Heart right ventricle (tissue), 16 donors: ENCODE measurements around the gene OSBPL1A. TPM values are rescaled to one million over a fixed set of nuclear protein-coding genes. Genes with fewer than 3 reads are reported as not detected.
A peak's percentile ranks its signal among the peaks of the same experiment; 100 is the strongest.

Experiments
- ATAC-seq, 8 donors: fragments of 200-7000 bp; cut with Tn5 transposase; one replicate each; pipeline ENCODE4 v1.9.1; 2020; ENCODE audit warnings: mild to moderate bottlenecking in 8 of 8, moderate library complexity in 8 of 8, moderate number of reproducible peaks in 1 of 8
- DNase-seq, 2 donors: peaks; one replicate each; pipeline ENCODE4 v3.0.0-alpha.2; 2020
- H3K27ac ChIP-seq, 10 donors: fragments of 200-600 bp; sonication (generic) in 2 of 10; one replicate each; pipeline versions ENCODE4 v1.5.0 to v1.8.0; 2020 to 2022; ENCODE audit warnings: mild to moderate bottlenecking in 3 of 10
- H3K27me3 ChIP-seq, 7 donors: fragments of 200-600 bp; one replicate each; pipeline ENCODE4 v1.8.0; 2021 to 2022; ENCODE audit warnings: mild to moderate bottlenecking in 2 of 7
- H3K36me3 ChIP-seq, 9 donors: fragments of 200-600 bp; sonication (generic) in 1 of 9; one replicate each; pipeline versions ENCODE4 v1.5.0 to v1.8.0; 2020 to 2022; ENCODE audit warnings: mild to moderate bottlenecking in 2 of 9
- H3K4me1 ChIP-seq, 9 donors: fragments of 200-600 bp; sonication (generic) in 1 of 9; one replicate each; pipeline versions ENCODE4 v1.5.0 to v1.8.0; 2020 to 2022; ENCODE audit warnings: mild to moderate bottlenecking in 4 of 9
- H3K4me3 ChIP-seq, 10 donors: fragments of 200-600 bp; sonication (generic) in 2 of 10; one replicate each; pipeline versions ENCODE4 v1.5.0 to v1.8.0; 2020 to 2022; ENCODE audit warnings: mild to moderate bottlenecking in 7 of 10, moderate library complexity in 2 of 10
- H3K9me3 ChIP-seq, 11 donors: fragments of 200-600 bp in 10 of 11; sonication (generic) in 2 of 11; one replicate each; pipeline versions ENCODE4 v1.5.0 to v1.8.0; 2013 to 2022; ENCODE audit warnings: mild to moderate bottlenecking in 2 of 11, control low read depth in 1 of 11, moderate library complexity in 1 of 11
- CTCF ChIP-seq, 9 donors: fragments of 200-600 bp; sonication (generic) in 2 of 9; IDR thresholded peaks; one replicate each; pipeline versions ENCODE4 v1.5.0 to v1.8.0; 2021 to 2022; ENCODE audit warnings: antibody characterized with exemption in 9 of 9, mild to moderate bottlenecking in 5 of 9, moderate library complexity in 1 of 9
- WGBS, 2 donors: extraction: QIAGEN DNeasy Blood & Tissue Kit; methylation state at CpG; one replicate each; pipeline ENCODE4 v1.1.7; 2013; ENCODE audit warnings: inconsistent platforms in 1 of 2; 5-methylcytosine and 5-hydroxymethylcytosine counted together
- intact Hi-C, 10 donors: fragments of 100-400 bp; cut with DNase I; formaldehyde crosslinking; loops; one replicate each; pipeline versions ENCODE4 v1.11.1 to v1.14.2; 2022
- polyA plus RNA-seq, 2 donors: library from polyadenylated mRNA; stranded (reverse); fragments of 200-250 nt; gene quantifications; one replicate each; pipeline ENCODE4 v1.2.3, GENCODE V29; 2013
- total RNA-seq, 10 donors: library from RNA; stranded (reverse); fragmentation: NEBNext Ultra II Directional in 3 of 10; extraction: Animal tissue kit (Norgen Biotek cat#: 25700) in 3 of 10; gene quantifications; one replicate each; pipeline versions ENCODE4 v1.2.1 to v1.2.4, GENCODE V29; 2021 to 2023
- donor health status: Arrhythmogenic right ventricular cardiomyopathy.
- donor health status: ischemic (EF 13 %, LVEDD 7.1; RV severe dilation, severe dysfunction).
- donor health status: healthy with polysubstance abuse.
- donor health status: DM: no; HTN: yes; CAD: no.
- donor health status: DM: no; HTN: no; CAD: no.
- donor health status: ischemic (EF 25% LVEDD 6.9; RV normal size, moderate dysfunction).
- donor health status: ischemic (EF 25% LVEDD 5.7; RV mildly dilated, moderate dysfunction).
- donor health status: healthy.
- donor health status: DM: yes; HTN: yes; CAD: no.
- donor health status: Ischemic cardiomyopathy.
- donor health status: ischemic (EF 35%, LVEDD 5.7; RV mildly dilated, moderate dysfunction).
- donor health status: nonischemic (EF 11% LVEDD 7.7; RV severe dilation, severe dysfunction).
- donor health status: DM: yes; HTN: yes; CAD: no.
- donor health status: PGD.
- donor health status: ischemic (EF 29% LVEDD 5.4; RV normal size, mild dysfunction).
- donor health status: nonischemic (EF 23%, LVEDD 6.1; RV moderate dilation, normal function).

Gene OSBPL1A
- total and polyA plus RNA-seq, 12 donors, result 26.5 to 85.6 (median 61.0) TPM

DNA sequence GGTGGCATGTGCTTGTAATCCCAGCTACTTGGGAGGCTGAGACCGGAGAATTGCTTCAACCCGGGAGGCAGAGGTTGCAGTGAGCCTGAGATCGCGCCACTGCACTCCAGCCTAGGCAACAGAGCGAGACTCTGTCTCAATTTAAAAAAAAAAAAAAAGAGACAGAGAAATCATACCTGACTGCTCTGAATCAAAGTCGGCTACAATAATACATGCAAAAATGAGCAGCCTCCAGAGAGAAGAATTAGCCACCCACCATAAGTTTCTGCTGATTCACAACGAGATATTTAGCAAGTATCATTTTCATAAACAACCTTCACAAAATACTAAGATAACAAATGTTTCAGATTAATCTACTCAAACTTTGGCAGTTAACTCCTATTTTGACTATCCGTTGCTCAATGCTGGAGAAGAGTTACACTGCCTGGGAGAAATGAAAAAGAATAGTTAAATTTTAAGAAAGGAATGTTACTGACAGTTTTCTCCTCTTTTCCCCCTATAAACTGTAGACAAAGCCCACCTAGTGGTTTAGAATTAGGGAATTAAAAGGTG lies 1.5 kb downstream of the OSBPL1A start:
- H3K27me3 ChIP-seq, result no peaks in the 10 kb centered on the region
- 89 to 91% methylated on average over 8 of the region's 8 CpGs for WGBS, 2 donors
- H3K4me1 ChIP-seq, result peaks cover 0 to 36% (median 9%) of the 10 kb centered on the region in 9 donors
- ATAC-seq (no peak), DNase-seq (no peak)
- H3K9me3 ChIP-seq, result no peaks in the 10 kb centered on the region
- no peak for TF ChIP-seq CTCF (IDR thresholded peaks at IDR 0.05)
- no peak overlapping the region for H3K27ac ChIP-seq
- H3K36me3 ChIP-seq, result no peaks in the 10 kb centered on the region
- intact Hi-C loops, result loop anchor here in 1 of 10 donors (10.0 kb wide), 1 partner anchor 959 kb away; the partner anchor contains the start of gene ZNF521
- no peak overlapping the region for H3K4me3 ChIP-seq

GRCh38 chr18:24395049-24395795 lies 2.4 kb downstream of the OSBPL1A start:
- DNase-seq, result no peak
- Histone ChIP-seq H3K27ac (peak overlapping the region in 1 of 10 donors; percentile 20), H3K36me3 (no peaks in the 10 kb centered on the region), H3K27me3 (no peaks in the 10 kb centered on the region), H3K9me3 (no peaks in the 10 kb centered on the region), H3K4me3 (peak overlapping the region in 1 of 10 donors; percentile 8), H3K4me1 (peaks cover 0 to 36% (median 9%) of the 10 kb centered on the region in 9 donors)
- 86 to 88% methylated on average over 11 of the region's 11 CpGs for WGBS, 2 donors
- no peak for ATAC-seq
- TF ChIP-seq CTCF (IDR thresholded peaks at IDR 0.05), result no peak
- intact Hi-C loops, result loop anchor here in 1 of 10 donors (10.0 kb wide), 1 partner anchor 960 kb away; the partner anchor contains the start of gene ZNF521

- peak in 1 of 2 donors; percentile 17 for DNase-seq
These were observed 8.7 kb downstream of the OSBPL1A start for GRCh38 chr18:24388957-24389356.

DNA sequence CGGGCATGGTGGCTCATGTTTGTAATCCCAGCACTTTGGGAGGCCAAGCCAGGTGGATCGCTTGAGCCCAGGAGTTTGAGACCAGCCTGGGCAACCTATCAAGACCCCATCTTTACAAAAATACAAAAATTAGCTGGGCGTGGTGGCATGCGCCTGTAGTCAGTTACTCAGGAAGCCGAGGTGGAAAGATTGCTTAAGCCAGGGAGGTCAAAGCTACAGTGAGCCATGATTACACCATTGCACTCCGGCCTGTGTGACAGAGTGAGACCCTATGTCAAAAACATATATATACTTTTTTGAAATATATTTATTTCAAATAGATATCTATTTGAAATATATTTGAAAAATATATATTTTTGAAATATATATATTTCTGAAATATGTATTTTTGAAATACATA lies 10.9 kb downstream of the OSBPL1A start:
- Histone ChIP-seq H3K27me3 (no peaks in the 10 kb centered on the region), H3K9me3 (no peaks in the 10 kb centered on the region), H3K27ac (no peak overlapping the region), H3K4me1 (no peaks in the 10 kb centered on the region), H3K36me3 (no peaks in the 10 kb centered on the region), H3K4me3 (no peak overlapping the region)
- 87 to 94% methylated on average over 6 of the region's 6 CpGs for WGBS, 2 donors
- intact Hi-C loops, result no loop called here
- DNase-seq, result no peak
- no peak for ATAC-seq
- TF ChIP-seq CTCF (IDR thresholded peaks at IDR 0.05), result no peak

More at GRCh38 chr18:24388957-24389356, 8.7 kb downstream of the OSBPL1A start:
- no peaks in the 10 kb centered on the region for H3K27me3 ChIP-seq
- intact Hi-C loops, result no loop called here
- ATAC-seq, result peak in 1 of 8 donors; percentile 37
- WGBS, 2 donors, result 67 to 70% methylated on average over 3 of the region's 3 CpGs
- H3K27ac ChIP-seq, result no peak overlapping the region
- no peak for TF ChIP-seq CTCF (IDR thresholded peaks at IDR 0.05)
- no peaks in the 10 kb centered on the region for H3K36me3 ChIP-seq
- no peaks in the 10 kb centered on the region for H3K4me1 ChIP-seq
- no peak overlapping the region for H3K4me3 ChIP-seq
- H3K9me3 ChIP-seq, result no peaks in the 10 kb centered on the region
